Esophagus squamous epithelium (tissue), 5 donors: ENCODE results near the gene SCAPER. TPM values are rescaled to one million over a fixed set of nuclear protein-coding genes. Genes with fewer than 3 reads are reported as not detected.

Experiments
- DNase-seq: peaks from one replicate; lab custom pipeline; 2025; lab: John Stamatoyannopoulos, UW
- H3K27ac ChIP-seq, 4 donors: fragments of 200-600 bp; sonication (generic); one replicate each; pipeline ENCODE4 v1.5.1; 2016 to 2019; ENCODE audit warnings: mild to moderate bottlenecking in 1 of 4
- H3K27me3 ChIP-seq, 4 donors: fragments of 200-600 bp; sonication (generic); 1 replicate in 3 of 4; 2 replicates in 1 of 4; pipeline versions ENCODE4 v1.5.1 to v1.6.0; 2017 to 2021; ENCODE audit warnings: antibody characterized with exemption in 1 of 4
- H3K36me3 ChIP-seq, 3 donors: fragments of 200-600 bp; sonication (generic); one replicate each; pipeline ENCODE4 v1.5.1; 2016 to 2019
- H3K4me1 ChIP-seq, 3 donors: fragments of 200-600 bp; sonication (generic); one replicate each; pipeline ENCODE4 v1.5.1; 2017 to 2019
- H3K4me3 ChIP-seq, 4 donors: fragments of 200-600 bp; sonication (generic); 1 replicate in 3 of 4; 2 replicates in 1 of 4; pipeline ENCODE4 v1.5.1; 2016 to 2019; ENCODE audit warnings: mild to moderate bottlenecking in 2 of 4, moderate library complexity in 1 of 4
- H3K9me3 ChIP-seq, 3 donors: fragments of 200-600 bp; sonication (generic); one replicate each; pipeline ENCODE4 v1.5.1; 2016 to 2019
- POLR2A ChIP-seq, 4 donors: fragments of 450-650 bp; IDR thresholded peaks; one replicate each; pipeline ENCODE4 v1.6.1; 2017; ENCODE audit warnings: antibody characterized with exemption in 4 of 4, mild to moderate bottlenecking in 4 of 4, moderate library complexity in 3 of 4
- WGBS, 2 donors: methylation state at CpG; one replicate each; pipeline ENCODE4 v1.1.5; 2018; 5-methylcytosine and 5-hydroxymethylcytosine counted together
- intact Hi-C: fragments of 100-400 bp; cut with DNase I; formaldehyde crosslinking; loops from one replicate; pipeline ENCODE4 v1.15.0; 2022
- total RNA-seq, 4 donors: library from RNA; depleted of rRNA; stranded (reverse); fragments of >200 nt; gene quantifications; one replicate each; pipeline ENCODE4 v1.1.0, GENCODE V29; 2016
- TF ChIP-seq, protein P1 (sequence below), 6 experiments: fragments of 450-650 bp in 4 of 6; fragments of 200-600 bp in 2 of 6; sonication (generic) in 2 of 6; IDR thresholded peaks; one replicate each; pipeline ENCODE4 v1.5.1; 2016 to 2019; ENCODE audit warnings: antibody characterized with exemption in 6 of 6, mild to moderate bottlenecking in 4 of 6, moderate library complexity in 4 of 6
- donor health status: DM: yes; HTN: yes; CAD: no.

The SCAPER gene
- total RNA-seq, 4 donors from 2014 or later, result 18.3 to 30.1 (median 25.3) TPM

DNA sequence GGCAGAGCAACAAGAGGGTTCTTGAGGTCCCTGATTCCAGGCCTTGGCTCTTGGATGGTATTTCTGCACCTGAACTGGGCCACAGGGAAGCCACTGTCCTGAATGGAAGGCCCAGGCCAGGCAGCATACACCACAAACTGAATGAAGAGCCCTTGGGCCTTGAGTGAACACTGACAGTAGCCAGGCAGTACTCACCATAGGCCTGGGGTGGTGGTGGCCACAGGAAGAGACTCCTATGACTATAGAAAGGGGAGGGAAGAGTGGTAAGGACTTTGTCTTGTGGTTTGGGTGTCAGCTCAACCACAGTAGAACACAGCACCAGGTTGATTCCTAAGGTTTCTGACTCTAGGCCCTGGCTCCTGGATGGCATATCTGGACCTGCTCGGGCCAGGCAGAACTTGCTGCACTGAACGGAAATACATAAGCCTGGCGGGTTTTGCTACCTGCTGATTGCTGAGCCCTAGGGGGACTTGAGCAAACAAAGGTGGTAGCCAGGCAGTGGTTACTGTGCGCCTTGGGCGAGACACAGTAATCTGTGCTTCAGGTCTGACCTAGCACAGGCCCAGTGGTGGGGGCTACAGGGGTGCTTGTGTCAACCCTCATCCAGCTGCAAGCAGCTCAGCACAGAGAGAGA is 327.1 kb downstream of the SCAPER start:
- no peak for DNase-seq
- Histone ChIP-seq H3K27ac (no peak overlapping the region), H3K4me3 (no peak overlapping the region), H3K9me3 (peaks cover 0 to 17% (median 7%) of the 10 kb centered on the region in 3 donors), H3K36me3 (no peaks in the 10 kb centered on the region), H3K27me3 (no peaks in the 10 kb centered on the region), H3K4me1 (peaks cover 0 to 39% (median 19%) of the 10 kb centered on the region in 3 donors)
- no peak for TF ChIP-seq POLR2A (IDR thresholded peaks at IDR 0.05)
- TF ChIP-seq, protein P1, sequence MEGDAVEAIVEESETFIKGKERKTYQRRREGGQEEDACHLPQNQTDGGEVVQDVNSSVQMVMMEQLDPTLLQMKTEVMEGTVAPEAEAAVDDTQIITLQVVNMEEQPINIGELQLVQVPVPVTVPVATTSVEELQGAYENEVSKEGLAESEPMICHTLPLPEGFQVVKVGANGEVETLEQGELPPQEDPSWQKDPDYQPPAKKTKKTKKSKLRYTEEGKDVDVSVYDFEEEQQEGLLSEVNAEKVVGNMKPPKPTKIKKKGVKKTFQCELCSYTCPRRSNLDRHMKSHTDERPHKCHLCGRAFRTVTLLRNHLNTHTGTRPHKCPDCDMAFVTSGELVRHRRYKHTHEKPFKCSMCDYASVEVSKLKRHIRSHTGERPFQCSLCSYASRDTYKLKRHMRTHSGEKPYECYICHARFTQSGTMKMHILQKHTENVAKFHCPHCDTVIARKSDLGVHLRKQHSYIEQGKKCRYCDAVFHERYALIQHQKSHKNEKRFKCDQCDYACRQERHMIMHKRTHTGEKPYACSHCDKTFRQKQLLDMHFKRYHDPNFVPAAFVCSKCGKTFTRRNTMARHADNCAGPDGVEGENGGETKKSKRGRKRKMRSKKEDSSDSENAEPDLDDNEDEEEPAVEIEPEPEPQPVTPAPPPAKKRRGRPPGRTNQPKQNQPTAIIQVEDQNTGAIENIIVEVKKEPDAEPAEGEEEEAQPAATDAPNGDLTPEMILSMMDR (IDR thresholded peaks at IDR 0.05), result no peak
- intact Hi-C loops, result no loop called here
- 9 to 77% methylated on average over 3 to 5 of the region's 5 CpGs for WGBS, 2 donors

DNA sequence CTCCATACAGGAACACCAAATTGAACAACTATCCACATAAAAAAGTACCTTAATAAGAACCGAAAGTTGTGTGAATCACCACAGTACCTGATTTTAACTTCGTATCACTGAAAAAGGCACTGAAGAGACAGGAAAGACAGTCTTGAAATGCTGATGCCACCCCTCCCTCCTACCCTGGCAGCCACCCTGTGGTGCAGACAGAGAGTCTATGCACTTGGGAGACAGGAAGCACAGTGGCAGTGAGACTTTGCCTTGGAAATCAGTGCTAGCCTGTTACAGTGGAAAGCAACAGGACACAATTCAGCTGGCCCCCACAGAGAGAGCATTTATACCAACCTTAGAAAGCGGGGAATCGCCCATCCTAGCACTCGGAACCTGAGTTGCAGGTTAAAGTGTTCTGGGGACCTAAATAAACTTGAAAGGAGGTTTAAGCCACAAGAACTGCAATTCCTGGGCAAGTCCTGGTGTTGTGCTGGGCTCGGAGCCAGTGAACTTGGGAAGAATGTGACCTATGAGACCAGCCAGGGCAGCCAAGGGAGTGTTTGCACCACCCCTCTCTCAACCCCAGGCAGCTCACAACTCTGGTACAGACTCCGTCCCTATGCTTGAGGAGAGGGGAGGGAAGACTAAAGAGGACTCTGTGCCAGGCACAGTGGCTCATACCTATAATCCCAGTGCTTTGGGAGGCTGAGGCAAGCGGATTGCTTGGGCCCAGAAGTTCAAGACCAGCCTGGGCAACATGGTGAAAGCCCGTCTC is 328.4 kb downstream of the SCAPER start:
- H3K36me3 ChIP-seq, result no peaks in the 10 kb centered on the region
- no peak for DNase-seq
- peak overlapping the region in 3 of 4 donors; percentile 14 to 49 (median 20) for H3K27ac ChIP-seq
- H3K27me3 ChIP-seq, result no peaks in the 10 kb centered on the region
- no peak overlapping the region for H3K4me3 ChIP-seq
- peaks cover 0 to 6% (median 0%) of the 10 kb centered on the region in 3 donors for H3K9me3 ChIP-seq
- peaks cover 0 to 39% (median 19%) of the 10 kb centered on the region in 3 donors for H3K4me1 ChIP-seq
- 43 to 58% methylated on average over 6 of the region's 9 CpGs for WGBS, 2 donors
- intact Hi-C loops, result no loop called here
- TF ChIP-seq, protein P1 (IDR thresholded peaks at IDR 0.05), result no peak
- no peak for TF ChIP-seq POLR2A (IDR thresholded peaks at IDR 0.05)

DNA sequence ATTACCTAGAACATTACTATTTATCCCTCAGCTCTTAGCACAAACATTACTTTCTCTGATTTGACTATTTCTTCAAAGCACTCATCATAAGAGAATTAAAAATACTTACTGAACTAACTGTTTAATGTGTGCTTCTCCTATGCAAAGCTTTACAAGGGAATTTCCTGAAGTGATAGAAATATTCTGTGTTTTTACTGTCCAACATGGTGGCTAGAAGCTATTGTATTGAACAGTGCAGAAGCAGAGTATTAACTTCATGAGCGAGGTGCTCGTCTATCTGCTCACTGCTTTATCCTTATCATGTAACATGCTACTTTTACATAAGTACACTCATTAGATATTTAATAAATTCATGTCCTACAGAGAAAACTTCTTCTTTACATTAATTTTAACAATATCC is 329.5 kb downstream of the SCAPER start:
- Histone ChIP-seq H3K4me1 (peaks cover 0 to 39% (median 19%) of the 10 kb centered on the region in 3 donors), H3K27ac (no peak overlapping the region), H3K36me3 (no peaks in the 10 kb centered on the region), H3K27me3 (no peaks in the 10 kb centered on the region), H3K9me3 (no peaks in the 10 kb centered on the region), H3K4me3 (no peak overlapping the region)
- WGBS, 2 donors, result 95 to 100% methylated on average over 2 of the region's 2 CpGs
- no peak for DNase-seq
- TF ChIP-seq POLR2A (IDR thresholded peaks at IDR 0.05), result no peak
- TF ChIP-seq, protein P1 (IDR thresholded peaks at IDR 0.05), result no peak
- intact Hi-C loops, result no loop called here

DNA sequence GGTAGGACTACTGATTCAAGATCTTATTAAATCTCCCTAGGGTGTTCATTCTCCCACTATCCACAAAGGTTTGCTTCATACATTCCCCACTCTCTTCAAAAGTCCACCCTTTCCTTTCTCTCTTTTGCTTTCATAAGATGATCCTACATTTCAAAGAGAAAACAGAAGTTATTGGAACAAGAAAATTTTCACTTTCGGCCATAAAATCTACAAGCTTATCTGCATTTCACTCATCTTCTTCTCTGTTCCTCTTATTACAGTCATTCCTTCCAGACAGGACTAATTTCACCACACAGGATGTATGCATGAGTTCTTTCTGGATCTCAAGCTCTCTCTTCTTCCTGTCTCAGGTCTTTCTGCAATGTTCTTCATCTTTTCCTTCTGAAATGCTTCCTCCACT is 329.9 kb downstream of the SCAPER start:
- Histone ChIP-seq H3K4me1 (peaks cover 0 to 39% (median 19%) of the 10 kb centered on the region in 3 donors), H3K27ac (no peak overlapping the region), H3K36me3 (no peaks in the 10 kb centered on the region), H3K9me3 (no peaks in the 10 kb centered on the region), H3K27me3 (no peaks in the 10 kb centered on the region), H3K4me3 (no peak overlapping the region)
- WGBS, 2 donors, result 32 to 68% methylated on average over 1 of the region's 1 CpG
- intact Hi-C loops, result no loop called here
- no peak for TF ChIP-seq POLR2A (IDR thresholded peaks at IDR 0.05)
- TF ChIP-seq, protein P1 (IDR thresholded peaks at IDR 0.05), result no peak
- no peak for DNase-seq

DNA sequence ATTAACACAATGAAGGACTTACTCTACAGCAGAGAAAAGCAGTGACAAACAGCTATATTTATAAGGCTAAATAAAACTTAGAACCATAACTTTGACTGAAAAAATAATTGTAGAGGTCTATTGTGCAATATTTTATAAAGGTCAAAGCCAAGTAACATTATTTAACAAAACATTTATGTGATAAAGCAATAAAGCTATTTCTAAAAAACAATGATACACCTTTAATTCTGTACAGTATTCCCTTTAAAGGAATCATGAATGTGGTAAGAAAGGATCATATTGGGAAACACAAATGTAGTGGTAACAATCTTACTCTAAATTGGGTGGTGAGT is 332.2 kb downstream of the SCAPER start:
- TF ChIP-seq POLR2A (IDR thresholded peaks at IDR 0.05), result no peak
- TF ChIP-seq, protein P1 (IDR thresholded peaks at IDR 0.05), result no peak
- Histone ChIP-seq H3K36me3 (no peaks in the 10 kb centered on the region), H3K27ac (no peak overlapping the region), H3K4me1 (peaks cover 0 to 34% (median 17%) of the 10 kb centered on the region in 3 donors), H3K9me3 (no peaks in the 10 kb centered on the region), H3K4me3 (no peak overlapping the region), H3K27me3 (no peaks in the 10 kb centered on the region)
- intact Hi-C loops, result no loop called here
- no peak for DNase-seq
